ENCODE results near the gene GPR152. TPM values are rescaled to one million over a fixed set of nuclear protein-coding genes. Genes with fewer than 3 reads are reported as not detected.

Gene GPR152
- total RNA-seq, 2 donors from 2014 or later: not detected

- no peaks in the 10 kb centered on the region for H3K36me3 Mint-ChIP-seq
- no peak overlapping the region for H3K4me3 Mint-ChIP-seq
- peaks cover 24% of the 10 kb centered on the region in 2 donors for H3K4me1 Mint-ChIP-seq (ENCODE audit: low read depth in 2 of 2)
- H3K27me3 Mint-ChIP-seq: peaks cover 0 to 6% of the 10 kb centered on the region in 2 donors
- no peaks in the 10 kb centered on the region for H3K9me3 Mint-ChIP-seq
- H3K27ac Mint-ChIP-seq: peak overlapping the region in 1 of 2 donors; percentile 50
- no peak for DNase-seq (ENCODE audit: low spot score)
- no peak for ATAC-seq
Measured at GRCh38 chr11:67449116-67449844, 3.2 kb downstream of the GPR152 start.

- Mint-ChIP-seq H3K4me1 (ENCODE audit: low read depth in 2 of 2) (peaks cover 24 to 25% of the 10 kb centered on the region in 2 donors), H3K9me3 (no peaks in the 10 kb centered on the region), H3K4me3 (no peak overlapping the region), H3K27ac (no peak overlapping the region), H3K27me3 (peaks cover 0 to 6% of the 10 kb centered on the region in 2 donors), H3K36me3 (no peaks in the 10 kb centered on the region)
- no peak for DNase-seq (ENCODE audit: low spot score)
- no peak for ATAC-seq
Measured at GRCh38 chr11:67448220-67448609, 4.3 kb downstream of the GPR152 start.

DNA sequence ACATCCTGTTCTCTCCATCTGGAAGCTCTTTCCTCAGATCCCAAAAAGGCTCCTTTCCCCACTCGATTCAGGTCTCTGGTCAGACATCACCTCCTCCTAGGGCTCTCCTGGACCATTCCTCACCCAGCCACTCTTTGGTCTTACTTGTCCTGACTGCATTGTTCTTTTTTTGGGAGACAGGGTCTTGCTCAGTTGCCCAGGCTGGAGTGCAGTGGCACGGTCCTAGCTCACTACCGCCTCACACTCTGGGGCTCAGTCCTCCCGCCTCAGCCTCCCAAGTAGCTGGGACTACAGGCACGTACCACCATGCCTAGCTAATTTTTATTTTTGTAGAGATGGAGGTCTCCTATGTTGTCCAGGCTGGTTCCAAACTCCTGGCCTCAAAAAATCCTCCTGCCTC, 7.0 kb downstream of the GPR152 start:
- H3K9me3 Mint-ChIP-seq: no peaks in the 10 kb centered on the region
- H3K4me3 Mint-ChIP-seq: peak overlapping the region; percentile 74
- DNase-seq (ENCODE audit: low spot score): no peak
- H3K36me3 Mint-ChIP-seq: no peaks in the 10 kb centered on the region
- peak overlapping the region; percentile 74 to 91 for H3K27ac Mint-ChIP-seq
- ATAC-seq: no peak
- H3K27me3 Mint-ChIP-seq: peaks cover 0 to 3% of the 10 kb centered on the region in 2 donors
- peaks cover 32 to 42% of the 10 kb centered on the region in 2 donors for H3K4me1 Mint-ChIP-seq (ENCODE audit: low read depth in 2 of 2)

- DNase-seq (ENCODE audit: low spot score): no peak
- H3K4me1 Mint-ChIP-seq (ENCODE audit: low read depth in 2 of 2): peaks cover 46 to 55% of the 10 kb centered on the region in 2 donors
- no peaks in the 10 kb centered on the region for H3K36me3 Mint-ChIP-seq
- H3K9me3 Mint-ChIP-seq: no peaks in the 10 kb centered on the region
- peak overlapping the region; percentile 41 for H3K4me3 Mint-ChIP-seq
- ATAC-seq: no peak
- no peaks in the 10 kb centered on the region for H3K27me3 Mint-ChIP-seq
- H3K27ac Mint-ChIP-seq: peak overlapping the region; percentile 75 to 92
Measured at GRCh38 chr11:67442504-67443404, 9.8 kb downstream of the GPR152 start.

- Mint-ChIP-seq H3K27ac (peak overlapping the region; percentile 75 to 92), H3K4me3 (peak overlapping the region; percentile 10), H3K36me3 (no peaks in the 10 kb centered on the region), H3K4me1 (ENCODE audit: low read depth in 2 of 2) (peaks cover 48 to 57% of the 10 kb centered on the region in 2 donors), H3K9me3 (no peaks in the 10 kb centered on the region), H3K27me3 (no peaks in the 10 kb centered on the region)
- DNase-seq (ENCODE audit: low spot score) (no peak), ATAC-seq (no peak)
Measured at GRCh38 chr11:67441731-67442351, 10.7 kb downstream of the GPR152 start.

GRCh38 chr11:67441098-67441563, 11.4 kb downstream of the GPR152 start:
- H3K27ac Mint-ChIP-seq: peak overlapping the region in 1 of 2 donors; percentile 92
- peaks cover 47 to 60% of the 10 kb centered on the region in 2 donors for H3K4me1 Mint-ChIP-seq (ENCODE audit: low read depth in 2 of 2)
- H3K4me3 Mint-ChIP-seq: no peak overlapping the region
- H3K27me3 Mint-ChIP-seq: no peaks in the 10 kb centered on the region
- H3K36me3 Mint-ChIP-seq: no peaks in the 10 kb centered on the region
- ATAC-seq (no peak), DNase-seq (ENCODE audit: low spot score) (no peak)
- no peaks in the 10 kb centered on the region for H3K9me3 Mint-ChIP-seq

GRCh38 chr11:67440229-67441097, 12.1 kb downstream of the GPR152 start:
- H3K9me3 Mint-ChIP-seq: no peaks in the 10 kb centered on the region
- peak overlapping the region; percentile 82 to 92 for H3K27ac Mint-ChIP-seq
- no peaks in the 10 kb centered on the region for H3K36me3 Mint-ChIP-seq
- peak overlapping the region; percentile 93 for H3K4me3 Mint-ChIP-seq
- ATAC-seq (no peak), DNase-seq (ENCODE audit: low spot score) (no peak)
- H3K27me3 Mint-ChIP-seq: no peaks in the 10 kb centered on the region
- H3K4me1 Mint-ChIP-seq (ENCODE audit: low read depth in 2 of 2): peaks cover 45 to 57% of the 10 kb centered on the region in 2 donors

DNA sequence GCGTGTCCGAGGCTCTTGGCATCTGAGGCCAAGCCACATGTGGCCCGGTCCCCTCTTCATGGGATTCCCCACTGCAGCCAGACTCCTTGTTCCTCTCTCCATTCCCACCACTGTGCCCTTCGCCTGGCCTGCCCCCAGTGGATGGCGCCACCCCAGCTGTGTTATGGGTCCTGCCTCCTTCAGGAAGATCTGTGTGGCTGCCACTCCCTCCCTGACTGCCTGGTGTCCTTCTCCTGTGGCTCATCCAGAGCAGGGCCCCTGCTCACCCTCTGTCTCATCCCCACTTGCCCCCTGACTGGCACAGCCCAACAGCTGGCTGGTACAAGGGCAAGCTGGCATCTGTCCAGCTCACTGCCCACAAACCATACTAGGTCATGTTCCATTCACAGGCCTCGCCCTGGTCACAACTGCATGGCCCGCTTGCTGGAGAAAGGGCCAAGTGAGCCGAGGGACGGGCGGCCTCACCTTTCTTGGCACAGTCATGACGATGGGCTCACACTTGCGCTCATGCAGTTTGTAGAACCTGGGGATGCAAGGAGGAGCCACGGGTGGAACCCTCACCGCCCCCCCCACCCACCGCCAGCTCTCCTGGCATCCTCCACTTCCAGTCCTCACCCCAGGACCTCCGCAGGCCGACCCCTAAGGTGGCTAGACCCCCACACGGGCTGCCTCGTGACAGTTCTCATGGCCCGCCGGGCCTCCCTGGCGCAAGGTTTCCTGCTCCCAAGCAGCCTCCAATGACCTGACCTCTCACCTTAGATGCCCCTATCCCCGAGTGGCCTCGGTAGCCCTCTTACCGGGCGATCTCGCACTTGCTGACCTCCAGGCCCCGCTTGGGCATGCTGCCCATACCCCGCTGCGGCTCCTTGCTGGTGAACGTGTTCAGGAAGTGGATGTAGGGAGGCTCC, 13.0 kb downstream of the GPR152 start:
- Mint-ChIP-seq H3K4me3 (peak overlapping the region; percentile 93), H3K27ac (peak overlapping the region; percentile 82 to 92), H3K27me3 (no peaks in the 10 kb centered on the region), H3K36me3 (no peaks in the 10 kb centered on the region), H3K9me3 (no peaks in the 10 kb centered on the region), H3K4me1 (ENCODE audit: low read depth in 2 of 2) (peaks cover 40 to 52% of the 10 kb centered on the region in 2 donors)
- no peak for DNase-seq (ENCODE audit: low spot score)
- no peak for ATAC-seq

DNA sequence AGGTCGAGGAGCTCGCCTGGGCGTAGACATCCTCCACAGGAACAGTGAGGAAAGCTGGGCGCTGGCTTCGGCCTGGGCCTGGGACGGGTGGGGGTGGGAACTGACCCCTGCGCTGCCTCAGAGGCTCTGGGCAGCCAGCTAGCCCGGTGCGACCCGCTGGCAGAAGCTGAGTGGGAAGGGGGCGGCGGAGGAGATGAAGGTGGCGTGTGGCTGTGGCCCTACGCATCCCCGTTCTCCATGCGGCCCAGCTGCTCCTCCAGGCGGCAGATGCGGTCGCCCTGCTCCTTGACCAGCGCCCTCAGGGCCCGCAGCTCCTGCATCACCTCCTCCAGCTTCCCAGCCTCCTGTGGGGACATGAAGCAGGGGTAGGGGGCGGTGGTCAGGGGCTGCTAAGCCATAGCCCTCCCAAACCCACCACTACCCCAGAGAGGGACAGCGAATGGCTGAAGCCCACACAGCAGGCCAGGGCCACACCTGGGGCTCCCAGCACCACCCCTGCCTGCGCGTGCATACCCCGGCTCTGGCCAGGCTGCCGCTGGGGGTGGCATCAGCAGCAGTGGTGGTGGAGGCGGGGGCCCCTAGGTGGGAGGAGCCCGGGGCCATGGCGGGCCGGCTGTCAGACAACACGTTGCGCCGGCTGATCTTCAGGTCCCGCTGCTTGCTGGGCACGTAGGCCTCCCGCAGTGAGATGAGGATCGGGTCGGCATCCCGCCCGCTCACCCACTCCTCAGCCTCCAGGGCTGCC, 14.2 kb downstream of the GPR152 start:
- no peaks in the 10 kb centered on the region for H3K9me3 Mint-ChIP-seq
- ATAC-seq (peak; percentile 11 to 50), DNase-seq (ENCODE audit: low spot score) (no peak)
- H3K4me3 Mint-ChIP-seq: peak overlapping the region; percentile 93
- no peaks in the 10 kb centered on the region for H3K36me3 Mint-ChIP-seq
- no peaks in the 10 kb centered on the region for H3K27me3 Mint-ChIP-seq
- H3K4me1 Mint-ChIP-seq (ENCODE audit: low read depth in 2 of 2): peaks cover 46 to 54% of the 10 kb centered on the region in 2 donors
- H3K27ac Mint-ChIP-seq: peak overlapping the region; percentile 92

DNA sequence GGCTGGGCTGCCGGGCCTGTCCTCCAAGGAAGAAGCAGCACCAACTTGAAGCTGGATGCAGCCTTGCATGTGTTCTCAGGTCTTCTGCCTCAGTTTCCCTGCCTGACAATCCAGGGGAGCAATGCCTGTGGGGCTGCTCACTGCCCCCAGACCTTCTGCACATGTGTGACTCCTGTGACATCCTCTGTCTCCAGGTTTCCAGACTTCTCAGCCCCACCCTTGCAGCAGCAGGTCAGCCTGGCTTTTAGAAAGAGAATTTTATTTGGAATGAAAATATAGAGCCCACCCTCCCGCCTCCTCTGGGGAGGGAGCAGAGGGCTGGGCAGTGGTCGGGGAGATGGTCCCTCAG, 14.7 kb downstream of the GPR152 start:
- peaks cover 48 to 58% of the 10 kb centered on the region in 2 donors for H3K4me1 Mint-ChIP-seq (ENCODE audit: low read depth in 2 of 2)
- no peak for DNase-seq (ENCODE audit: low spot score)
- no peaks in the 10 kb centered on the region for H3K36me3 Mint-ChIP-seq
- no peaks in the 10 kb centered on the region for H3K9me3 Mint-ChIP-seq
- H3K27me3 Mint-ChIP-seq: no peaks in the 10 kb centered on the region
- peak overlapping the region; percentile 93 for H3K4me3 Mint-ChIP-seq
- peak overlapping the region; percentile 92 for H3K27ac Mint-ChIP-seq
- ATAC-seq: no peak

- Mint-ChIP-seq H3K4me3 (peak within 1 kb of the TSS; percentile 93), H3K36me3 (no peaks in the 10 kb centered on the region), H3K9me3 (no peaks in the 10 kb centered on the region), H3K4me1 (ENCODE audit: low read depth in 2 of 2) (peaks cover 48 to 59% of the 10 kb centered on the region in 2 donors), H3K27me3 (no peaks in the 10 kb centered on the region), H3K27ac (peak within 1 kb of the TSS; percentile 92)
- ATAC-seq (peak; percentile 56 to 62), DNase-seq (ENCODE audit: low spot score) (peak; percentile 80)
Measured at GRCh38 chr11:67437082-67437808, 15.3 kb downstream of the GPR152 start, which contains the start of gene PTPRCAP. PTPRCAP (minus strand) TSS chr11:67437682; CDS start chr11:67437619, 63 bp downstream.

Measured in natural killer cell treated with Interleukin-12 subunit alpha and Interleukin-12 subunit beta and Interleukin-15 and Interleukin-18, amount 100 ng/mL, for 72 hours (primary cell).